Heart left ventricle (tissue), 16 donors: ENCODE results near the gene PPIL1. TPM values are rescaled to one million over a fixed set of nuclear protein-coding genes. Genes with fewer than 3 reads are reported as not detected.

Source experiments
- ATAC-seq, 4 donors: fragments of 200-7000 bp; cut with Tn5 transposase; one replicate each; pipeline ENCODE4 v1.9.1; 2020 to 2022; ENCODE audit warnings: moderate library complexity in 4 of 4, mild to moderate bottlenecking in 3 of 4, moderate number of reproducible peaks in 1 of 4
- DNase-seq, 5 donors: peaks; one replicate each; pipeline ENCODE4 v3.0.0-alpha.2; 2020
- H3K27ac ChIP-seq, 12 donors: fragments of 200-600 bp; sonication (generic) in 4 of 12; one replicate each; pipeline versions ENCODE4 v1.5.0 to v1.8.0; 2016 to 2022; ENCODE audit warnings: mild to moderate bottlenecking in 2 of 12
- H3K27me3 ChIP-seq, 9 donors: fragments of 200-600 bp; sonication (generic) in 2 of 9; one replicate each; pipeline versions ENCODE4 v1.5.1 to v1.8.0; 2016 to 2022; ENCODE audit warnings: mild to moderate bottlenecking in 3 of 9
- H3K36me3 ChIP-seq, 9 donors: fragments of 200-600 bp; sonication (generic) in 2 of 9; one replicate each; pipeline versions ENCODE4 v1.5.0 to v1.8.0; 2018 to 2022; ENCODE audit warnings: mild to moderate bottlenecking in 2 of 9
- H3K4me1 ChIP-seq, 12 donors: fragments of 200-600 bp; sonication (generic) in 4 of 12; one replicate each; pipeline versions ENCODE4 v1.5.0 to v1.8.0; 2016 to 2022; ENCODE audit warnings: mild to moderate bottlenecking in 3 of 12
- H3K4me3 ChIP-seq, 12 donors: fragments of 200-600 bp; sonication (generic) in 4 of 12; one replicate each; pipeline versions ENCODE4 v1.5.0 to v1.8.0; 2017 to 2022; ENCODE audit warnings: mild to moderate bottlenecking in 9 of 12, moderate library complexity in 4 of 12
- H3K9me3 ChIP-seq, 12 donors: fragments of 200-600 bp; sonication (generic) in 4 of 12; one replicate each; pipeline versions ENCODE4 v1.5.0 to v1.8.0; 2016 to 2022; ENCODE audit warnings: mild to moderate bottlenecking in 1 of 12
- CTCF ChIP-seq, 12 donors: fragments of 200-600 bp; sonication (generic) in 4 of 12; IDR thresholded peaks; one replicate each; pipeline versions ENCODE4 v1.5.0 to v1.8.0; 2018 to 2022; ENCODE audit warnings: antibody characterized with exemption in 12 of 12, mild to moderate bottlenecking in 5 of 12
- POLR2A ChIP-seq, 2 donors: fragments of 450-650 bp; IDR thresholded peaks; one replicate each; pipeline ENCODE4 v1.6.1; 2017; ENCODE audit warnings: antibody characterized with exemption in 2 of 2, mild to moderate bottlenecking in 2 of 2, moderate library complexity in 2 of 2
- WGBS, 4 donors: extraction: QIAGEN DNeasy Blood & Tissue Kit in 2 of 4; methylation state at CpG; one replicate each; pipeline versions ENCODE4 v1.1.5 to v1.1.7; 2013 to 2018; 5-methylcytosine and 5-hydroxymethylcytosine counted together
- intact Hi-C, 10 donors: fragments of 100-400 bp; cut with DNase I; formaldehyde crosslinking; loops; one replicate each; pipeline versions ENCODE4 v1.11.1 to v1.14.2; 2022
- polyA plus RNA-seq, 2 donors: library from polyadenylated mRNA; stranded (reverse); fragments of 200-250 nt; gene quantifications; one replicate each; pipeline ENCODE4 v1.2.3, GENCODE V29; 2013
- total RNA-seq, 9 donors: library from RNA; depleted of rRNA in 2 of 9; stranded (reverse); fragments of >200 nt in 2 of 9; fragmentation: NEBNext Ultra II Directional in 3 of 9; extraction: Animal tissue kit (Norgen Biotek cat#: 25700) in 3 of 9; gene quantifications; one replicate each; pipeline versions ENCODE4 v1.1.0 to v1.2.4, GENCODE V29; 2016 to 2023
- donor health status: ischemic (EF 13 %, LVEDD 7.1; RV severe dilation, severe dysfunction).
- donor health status: healthy with polysubstance abuse.
- donor health status: DM: no; HTN: yes; CAD: no.
- donor health status: DM: no; HTN: no; CAD: no.
- donor health status: ischemic (EF 25% LVEDD 6.9; RV normal size, moderate dysfunction).
- donor health status: ischemic (EF 25% LVEDD 5.7; RV mildly dilated, moderate dysfunction).
- donor health status: healthy.
- donor health status: DM: yes; HTN: yes; CAD: no.
- donor health status: ischemic (EF 35%, LVEDD 5.7; RV mildly dilated, moderate dysfunction).
- donor health status: nonischemic (EF 11% LVEDD 7.7; RV severe dilation, severe dysfunction).
- donor health status: DM: yes; HTN: yes; CAD: no.
- donor health status: PGD.
- donor health status: ischemic (EF 29% LVEDD 5.4; RV normal size, mild dysfunction).
- donor health status: nonischemic (EF 23%, LVEDD 6.1; RV moderate dilation, normal function).

PPIL1 gene
- total and polyA plus RNA-seq, 11 donors = 30.9 to 69.3 (median 42.6) TPM

- 86 to 94% (median 91%) methylated on average over 4 of the region's 4 CpGs for WGBS, 4 donors
- Histone ChIP-seq H3K27ac (no peak overlapping the region), H3K9me3 (no peaks in the 10 kb centered on the region), H3K4me1 (peaks cover 0 to 34% (median 16%) of the 10 kb centered on the region in 12 donors), H3K27me3 (no peaks in the 10 kb centered on the region), H3K36me3 (peaks cover 0 to 2% (median 0%) of the 10 kb centered on the region in 9 donors), H3K4me3 (no peak overlapping the region)
- no peak for DNase-seq
- no peak for ATAC-seq
- intact Hi-C loops = no loop called here
- TF ChIP-seq CTCF (IDR thresholded peaks at IDR 0.05) (no peak), POLR2A (IDR thresholded peaks at IDR 0.05) (no peak)
These were observed 55.8 kb downstream of the PPIL1 start for GRCh38 chr6:36818756-36819155.

- Histone ChIP-seq H3K36me3 (peaks cover 0 to 2% (median 0%) of the 10 kb centered on the region in 9 donors), H3K27me3 (no peaks in the 10 kb centered on the region), H3K9me3 (no peaks in the 10 kb centered on the region), H3K27ac (no peak overlapping the region), H3K4me1 (peaks cover 0 to 25% (median 13%) of the 10 kb centered on the region in 12 donors), H3K4me3 (no peak overlapping the region)
- no peak for DNase-seq
- ATAC-seq = no peak
- WGBS, 4 donors = 88 to 100% (median 95%) methylated on average over 3 of the region's 3 CpGs
- intact Hi-C loops = no loop called here
- no peak for TF ChIP-seq POLR2A (IDR thresholded peaks at IDR 0.05)
- TF ChIP-seq CTCF (IDR thresholded peaks at IDR 0.05) = no peak
These were observed 56.8 kb downstream of the PPIL1 start for GRCh38 chr6:36817847-36818246.

DNA sequence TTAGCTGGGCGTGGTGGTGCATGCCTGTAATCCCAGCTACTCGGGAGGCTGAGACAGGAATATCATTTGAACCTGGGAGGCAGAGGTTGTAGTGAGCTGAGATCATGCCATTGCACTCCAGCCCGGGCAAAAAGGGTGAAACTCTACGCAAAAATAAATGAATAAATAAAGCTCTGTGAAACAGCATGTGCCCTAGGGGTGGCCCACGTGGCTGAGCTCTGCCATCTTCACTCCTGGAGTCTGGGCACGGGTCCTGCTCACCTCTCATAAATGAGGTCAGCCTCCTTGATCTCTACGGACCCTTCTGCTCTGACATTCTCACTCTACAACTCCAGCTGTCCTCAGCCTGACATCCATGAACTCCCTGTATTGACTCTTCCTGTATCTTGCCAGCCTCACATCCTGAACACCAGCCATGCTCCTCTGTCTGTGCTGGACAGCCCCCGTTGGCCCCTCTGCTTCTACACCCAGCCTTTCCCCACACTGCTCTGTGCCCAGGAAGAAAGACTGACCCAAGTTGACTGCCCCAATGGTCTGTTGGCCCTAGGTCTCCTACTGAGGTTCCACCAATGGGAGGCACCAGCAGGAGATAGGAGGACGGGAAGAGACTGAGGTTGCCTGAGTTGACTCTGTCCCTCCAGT, 57.3 kb downstream of the PPIL1 start:
- WGBS, 4 donors = 90 to 95% (median 92%) methylated on average over 9 of the region's 9 CpGs
- no peak for TF ChIP-seq CTCF (IDR thresholded peaks at IDR 0.05)
- TF ChIP-seq POLR2A (IDR thresholded peaks at IDR 0.05) = no peak
- Histone ChIP-seq H3K27ac (no peak overlapping the region), H3K4me1 (peaks cover 0 to 20% (median 9%) of the 10 kb centered on the region in 12 donors), H3K9me3 (no peaks in the 10 kb centered on the region), H3K4me3 (no peak overlapping the region), H3K36me3 (peaks cover 0 to 2% (median 0%) of the 10 kb centered on the region in 9 donors), H3K27me3 (no peaks in the 10 kb centered on the region)
- ATAC-seq (no peak), DNase-seq (peak in 1 of 5 donors; percentile 20)
- intact Hi-C loops = no loop called here

DNA sequence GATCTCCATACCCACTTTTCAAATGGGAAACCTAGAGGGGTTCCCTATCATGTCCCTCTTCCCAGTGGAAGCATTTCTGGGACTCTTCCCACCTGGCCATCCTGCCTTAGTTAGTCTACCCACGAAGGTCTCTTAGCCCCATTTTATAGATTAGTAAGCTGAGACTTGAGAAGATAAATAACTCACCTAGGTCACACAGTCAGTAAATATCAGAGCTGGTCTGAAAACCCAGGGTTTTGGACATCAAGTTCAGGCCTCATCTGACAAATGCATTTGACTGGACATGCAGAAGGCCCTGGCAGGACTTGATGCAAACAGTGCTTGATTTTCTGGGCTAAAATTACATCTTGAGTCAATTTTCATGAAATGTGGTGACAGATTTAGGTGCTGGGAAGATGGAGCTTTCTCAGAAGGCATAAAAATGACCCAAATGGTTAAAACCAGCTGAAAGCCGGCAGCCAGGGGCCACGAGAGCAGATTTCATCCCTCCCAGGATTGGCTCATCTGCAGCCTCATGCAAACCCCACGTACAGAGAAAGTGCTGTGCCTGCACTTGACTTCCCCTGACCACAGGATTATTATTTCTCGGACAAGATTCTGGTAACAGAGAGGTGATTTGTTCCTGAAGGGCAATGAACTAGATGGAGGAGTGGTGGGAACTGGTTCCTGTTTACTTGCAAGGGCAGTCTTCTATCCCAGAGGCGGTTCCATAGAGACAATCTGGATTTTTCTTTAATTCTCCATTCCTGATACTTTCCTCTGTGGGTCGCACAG, 58.5 kb downstream of the PPIL1 start:
- intact Hi-C loops = no loop called here
- DNase-seq (peak in 1 of 5 donors; percentile 3), ATAC-seq (no peak)
- TF ChIP-seq CTCF (IDR thresholded peaks at IDR 0.05) = no peak
- TF ChIP-seq POLR2A (IDR thresholded peaks at IDR 0.05) = no peak
- peaks cover 0 to 8% (median 3%) of the 10 kb centered on the region in 12 donors for H3K4me1 ChIP-seq
- H3K4me3 ChIP-seq = no peak overlapping the region
- no peaks in the 10 kb centered on the region for H3K27me3 ChIP-seq
- H3K27ac ChIP-seq = no peak overlapping the region
- peaks cover 0 to 2% (median 0%) of the 10 kb centered on the region in 9 donors for H3K36me3 ChIP-seq
- H3K9me3 ChIP-seq = no peaks in the 10 kb centered on the region
- WGBS, 4 donors = 85 to 92% (median 89%) methylated on average over 7 of the region's 7 CpGs
